HG02571 (cell line): ENCODE measurements around the gene AP3M1.
A peak's percentile ranks its signal among the peaks of the same experiment; 100 is the strongest.

Experiments
- ATAC-seq: cut with Tn5 transposase; IDR thresholded peaks from one replicate; pipeline ENCODE4 v1.9.1; 2021; ENCODE audit warnings: mild to moderate bottlenecking, moderate library complexity; ENCODE audit not compliant: unreplicated experiment

Gene AP3M1

GRCh38 chr10:74117738-74118137 is 32.9 kb downstream of the AP3M1 start:
- no peak for ATAC-seq

GRCh38 chr10:74114041-74114448 is 36.6 kb downstream of the AP3M1 start:
- no peak for ATAC-seq

- ATAC-seq = no peak
Measured at GRCh38 chr10:74113546-74113945, 37.1 kb downstream of the AP3M1 start.

- no peak for ATAC-seq
Measured at GRCh38 chr10:74111799-74112198, 38.8 kb downstream of the AP3M1 start.

- ATAC-seq = no peak
Measured at GRCh38 chr10:74110120-74110519, 40.5 kb downstream of the AP3M1 start.

GRCh38 chr10:74109452-74109851 is 41.2 kb downstream of the AP3M1 start:
- ATAC-seq = no peak

GRCh38 chr10:74107391-74107790 is 43.2 kb downstream of the AP3M1 start:
- no peak for ATAC-seq

GRCh38 chr10:74104996-74105395 is 45.6 kb downstream of the AP3M1 start:
- ATAC-seq = no peak

GRCh38 chr10:74104480-74104879 is 46.1 kb downstream of the AP3M1 start:
- no peak for ATAC-seq

GRCh38 chr10:74103560-74104258 is 46.9 kb downstream of the AP3M1 start:
- no peak for ATAC-seq

- no peak for ATAC-seq
Measured at GRCh38 chr10:74099836-74100235, 50.8 kb downstream of the AP3M1 start.

GRCh38 chr10:74099420-74099819 is 51.2 kb downstream of the AP3M1 start:
- no peak for ATAC-seq

GRCh38 chr10:74097776-74098175 is 52.9 kb downstream of the AP3M1 start:
- ATAC-seq = no peak

GRCh38 chr10:74096777-74097176 is 53.9 kb downstream of the AP3M1 start:
- peak; percentile 73 for ATAC-seq

- ATAC-seq = no peak
Measured at GRCh38 chr10:74094231-74094630, 56.4 kb downstream of the AP3M1 start.

- no peak for ATAC-seq
Measured at GRCh38 chr10:74093530-74094164, 57.0 kb downstream of the AP3M1 start.

GRCh38 chr10:74092372-74092771 is 58.3 kb downstream of the AP3M1 start:
- ATAC-seq = no peak

GRCh38 chr10:74088722-74089121 is 61.9 kb downstream of the AP3M1 start:
- ATAC-seq = no peak

- no peak for ATAC-seq
Measured at GRCh38 chr10:74086317-74086716, 64.3 kb downstream of the AP3M1 start.

- ATAC-seq = peak; percentile 70
Measured at GRCh38 chr10:74084955-74085354, 65.7 kb downstream of the AP3M1 start.

GRCh38 chr10:74083304-74083703 is 67.3 kb downstream of the AP3M1 start:
- no peak for ATAC-seq

- no peak for ATAC-seq
Measured at GRCh38 chr10:74081941-74082718, 68.5 kb downstream of the AP3M1 start.
